Endothelial cell of umbilical vein (primary cell): ENCODE data around the gene KRT26. TPM values are rescaled to one million over a fixed set of nuclear protein-coding genes. Genes with fewer than 3 reads are reported as not detected.

Source experiments
- BruUV-seq: library from RNA; stranded (reverse); fragments of 400-500 nt; replicated peaks from 2 replicates; lab custom pipeline; 2021; lab: Mats Ljungman, UMichigan
- CTCF ChIA-PET: fragments of 300-600, 350-600 bp; sonication (Branson Sonifier 250); formaldehyde crosslinking; loops from one replicate; lab custom pipeline; 2021; ENCODE audit warnings: antibody characterized with exemption, inconsistent platforms; lab: Charles Lee
- POLR2A ChIA-PET: fragments of 300-600, 350-600 bp; sonication (Branson Sonifier 250); formaldehyde crosslinking; loops from one replicate; lab custom pipeline; 2021; ENCODE audit warnings: antibody characterized with exemption, inconsistent platforms; lab: Charles Lee
- DNase-seq: peaks from one replicate; pipeline ENCODE4 v3.0.0-alpha.2; 2011; ENCODE audit warnings: low read depth, low spot score
- FAIRE-seq: peaks from 2 replicates; lab custom pipeline; 2011; peaks lifted over from hg19 to GRCh38; lab: Jason Lieb, UNC
- H2AFZ ChIP-seq: 2 replicates; pipeline ENCODE4 v1.6.0; 2012; ENCODE audit warnings: low read depth, low read length, control low read depth, inconsistent platforms
- H3K27ac ChIP-seq: 2 replicates; pipeline ENCODE4 v1.5.1; 2011; ENCODE audit warnings: low read depth, mild to moderate bottlenecking, control low read depth, low read length, moderate library complexity; ENCODE audit not compliant: insufficient read depth
- H3K27me3 ChIP-seq, 2 experiments: 2 replicates each; pipeline versions ENCODE4 v1.6.0 to v1.6.1; 2011; ENCODE audit warnings: low read length in 2 of 2, mixed read lengths in 1 of 2; ENCODE audit not compliant: control insufficient read depth in 2 of 2, insufficient read depth in 2 of 2
- H3K36me3 ChIP-seq, 2 experiments: 2 replicates in 1 of 2; 3 replicates in 1 of 2; pipeline ENCODE4 v1.5.1; 2011; ENCODE audit warnings: low read length in 2 of 2, mild to moderate bottlenecking in 1 of 2, moderate library complexity in 1 of 2; ENCODE audit not compliant: control insufficient read depth in 2 of 2, insufficient read depth in 2 of 2; ENCODE audit errors: extremely low read depth in 1 of 2
- H3K4me1 ChIP-seq: 3 replicates; pipeline ENCODE4 v1.5.1; 2011; ENCODE audit warnings: mild to moderate bottlenecking, low read length; ENCODE audit not compliant: control insufficient read depth, insufficient read depth; ENCODE audit errors: extremely low read depth
- H3K4me2 ChIP-seq: 2 replicates; pipeline ENCODE4 v1.6.1; 2011; ENCODE audit warnings: low read length, control low read depth, mixed read lengths; ENCODE audit not compliant: insufficient read depth
- H3K4me3 ChIP-seq, 3 experiments: fragments of 200-600 bp in 1 of 3; sonication (generic), shearing (Covaris generic) in 1 of 3; replicated peaks in 1 of 3; 2 replicates each; pipeline ENCODE4 v1.5.1; 2011 to 2016; ENCODE audit warnings: control low read depth in 3 of 3, low read length in 3 of 3, mild to moderate bottlenecking in 2 of 3, inconsistent platforms in 1 of 3, low read depth in 1 of 3, moderate library complexity in 1 of 3; ENCODE audit not compliant: insufficient read depth in 1 of 3
- H3K79me2 ChIP-seq: 2 replicates; pipeline ENCODE4 v1.6.0; 2012; ENCODE audit warnings: low read length, inconsistent platforms; ENCODE audit not compliant: control insufficient read depth, insufficient read depth
- H3K9ac ChIP-seq: replicated peaks from 2 replicates; pipeline ENCODE3; 2011; ENCODE audit warnings: low read length, control low read depth; ENCODE audit not compliant: insufficient read depth; ENCODE audit errors: extremely low read depth
- H3K9me1 ChIP-seq: replicated peaks from 3 replicates; pipeline ENCODE4 v1.6.0; 2011; ENCODE audit warnings: mild to moderate bottlenecking, low read length; ENCODE audit not compliant: control insufficient read depth, insufficient read depth; ENCODE audit errors: extremely low read depth
- H3K9me3 ChIP-seq: replicated peaks from 2 replicates; pipeline ENCODE4 v1.5.1; 2012; ENCODE audit warnings: low read length, inconsistent platforms; ENCODE audit not compliant: control insufficient read depth, insufficient read depth
- H4K20me1 ChIP-seq: replicated peaks from 2 replicates; pipeline ENCODE3; 2011; ENCODE audit warnings: mild to moderate bottlenecking, low read length; ENCODE audit not compliant: control insufficient read depth, insufficient read depth; ENCODE audit errors: extremely low read depth
- EZH2 ChIP-seq: IDR thresholded peaks from 2 replicates; pipeline ENCODE4 v1.6.1; 2012; ENCODE audit warnings: borderline replicate concordance, low read depth, mild to moderate bottlenecking, moderate library complexity, low read length, inconsistent platforms; ENCODE audit not compliant: severe bottlenecking
- FOS ChIP-seq: IDR thresholded peaks from 2 replicates; pipeline ENCODE4 v1.6.1; 2011; ENCODE audit warnings: mild to moderate bottlenecking, low read length, moderate library complexity, borderline replicate concordance; ENCODE audit not compliant: insufficient read depth
- GATA2 ChIP-seq: IDR thresholded peaks from 2 replicates; pipeline ENCODE4 v1.7.0; 2011; ENCODE audit warnings: low read depth, mild to moderate bottlenecking, moderate library complexity, mixed read lengths, low read length; ENCODE audit not compliant: insufficient read length, insufficient read depth
- JUN ChIP-seq: IDR thresholded peaks from 2 replicates; pipeline ENCODE4 v1.6.1; 2011; ENCODE audit warnings: borderline replicate concordance, low read depth; ENCODE audit not compliant: insufficient read length, insufficient read depth
- MYC ChIP-seq: IDR thresholded peaks from one replicate; pipeline ENCODE4 v1.6.1; 2011; ENCODE audit warnings: mild to moderate bottlenecking, low read depth, low read length
- POLR2A ChIP-seq: IDR thresholded peaks from 2 replicates; pipeline ENCODE4 v1.6.1; 2012; ENCODE audit warnings: low read depth, mild to moderate bottlenecking, control low read depth, low read length
- POLR2AphosphoS5 ChIP-seq: IDR thresholded peaks from 2 replicates; pipeline ENCODE4 v1.6.1; 2012; ENCODE audit warnings: low read depth, mild to moderate bottlenecking, control low read depth, low read length, moderate library complexity; ENCODE audit not compliant: insufficient read depth
- dilution Hi-C: fragments of 300-500 bp; cut with MboI; formaldehyde crosslinking; loops from one replicate; pipeline ENCODE4 v1.15.0; 2019; ENCODE audit warnings: low sequenced_read_pairs; ENCODE audit not compliant: extremely low pct_ligation_motif_present
- intact Hi-C: fragments of 100-400 bp; cut with micrococcal nuclease; formaldehyde crosslinking; loops from one replicate; pipeline ENCODE4 v1.10.0; 2022
- polyA plus RNA-seq, 4 experiments: library from polyadenylated mRNA; depleted of rRNA in 3 of 4; stranded (reverse) in 3 of 4; unstranded in 1 of 4; fragments of >200 nt; gene quantifications; 2 replicates each; pipeline versions ENCODE4 v1.2.1 to v1.2.3, GENCODE V29; 2011 to 2012; ENCODE audit warnings: missing spikeins in 1 of 4
- total RNA-seq: library from RNA; stranded (reverse); gene quantifications from 2 replicates; pipeline ENCODE4 v1.2.3, GENCODE V29; 2021
- TF ChIP-seq, protein P1 (sequence below), 2 donors: IDR thresholded peaks; 1 replicate in 1 of 2; 2 replicates in 1 of 2; pipeline ENCODE4 v1.5.1; 2011; ENCODE audit warnings: low read length in 2 of 2, mild to moderate bottlenecking in 2 of 2, moderate library complexity in 2 of 2, control low read depth in 1 of 2, inconsistent platforms in 1 of 2, low read depth in 1 of 2; ENCODE audit not compliant: insufficient read depth in 1 of 2; ENCODE audit errors: extremely low read depth in 1 of 2
- TF ChIP-seq, protein P2 (sequence below): IDR thresholded peaks from 2 replicates; pipeline ENCODE4 v1.6.1; 2011; ENCODE audit not compliant: insufficient read depth, insufficient read length

KRT26 gene
- total and polyA plus RNA-seq, 2 donors (not counting 3 experiments of a cell fraction or from before 2014, with no cell fraction given): not detected

DNA sequence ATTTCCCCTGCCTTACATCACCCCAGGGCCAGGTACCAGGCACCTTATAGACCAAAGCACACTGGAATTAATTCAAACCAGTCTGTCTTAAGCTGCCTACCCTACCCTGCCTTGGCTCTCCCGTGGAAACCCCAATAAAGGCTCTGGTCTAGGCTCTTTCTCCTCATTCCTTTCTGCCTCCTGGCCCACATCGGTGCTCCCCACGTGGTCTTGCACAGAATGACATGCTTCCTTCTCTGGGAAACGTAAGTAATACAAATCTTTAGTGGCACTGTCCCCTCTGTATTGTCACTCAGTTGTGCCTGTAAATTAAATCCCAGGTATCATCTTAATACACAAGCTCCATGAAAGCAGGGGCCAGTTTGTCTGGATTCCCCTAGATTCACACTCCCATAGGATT lies 33.4 kb downstream of the KRT26 start:
- Histone ChIP-seq H2AFZ (no peak overlapping the region), H3K9me1 (no peaks in the 10 kb centered on the region), H3K9ac (no peak overlapping the region), H3K79me2 (no peaks in the 10 kb centered on the region), H3K27me3 (peaks cover 0 to 4% of the 10 kb centered on the region in 2 experiments), H3K27ac (no peak overlapping the region), H3K9me3 (no peaks in the 10 kb centered on the region), H3K4me3 (no peak overlapping the region), H3K36me3 (no peaks in the 10 kb centered on the region), H3K4me2 (no peak overlapping the region), H4K20me1 (no peaks in the 10 kb centered on the region), H3K4me1 (no peaks in the 10 kb centered on the region)
- POLR2A ChIA-PET: no interaction called here
- FAIRE-seq: no peak
- DNase-seq: no peak
- intact Hi-C loops: no loop called here
- TF ChIP-seq MYC (no peak), FOS (no peak), JUN (no peak), GATA2 (no peak), POLR2A (no peak), EZH2 (no peak), POLR2AphosphoS5 (no peak)
- TF ChIP-seq, protein P1, sequence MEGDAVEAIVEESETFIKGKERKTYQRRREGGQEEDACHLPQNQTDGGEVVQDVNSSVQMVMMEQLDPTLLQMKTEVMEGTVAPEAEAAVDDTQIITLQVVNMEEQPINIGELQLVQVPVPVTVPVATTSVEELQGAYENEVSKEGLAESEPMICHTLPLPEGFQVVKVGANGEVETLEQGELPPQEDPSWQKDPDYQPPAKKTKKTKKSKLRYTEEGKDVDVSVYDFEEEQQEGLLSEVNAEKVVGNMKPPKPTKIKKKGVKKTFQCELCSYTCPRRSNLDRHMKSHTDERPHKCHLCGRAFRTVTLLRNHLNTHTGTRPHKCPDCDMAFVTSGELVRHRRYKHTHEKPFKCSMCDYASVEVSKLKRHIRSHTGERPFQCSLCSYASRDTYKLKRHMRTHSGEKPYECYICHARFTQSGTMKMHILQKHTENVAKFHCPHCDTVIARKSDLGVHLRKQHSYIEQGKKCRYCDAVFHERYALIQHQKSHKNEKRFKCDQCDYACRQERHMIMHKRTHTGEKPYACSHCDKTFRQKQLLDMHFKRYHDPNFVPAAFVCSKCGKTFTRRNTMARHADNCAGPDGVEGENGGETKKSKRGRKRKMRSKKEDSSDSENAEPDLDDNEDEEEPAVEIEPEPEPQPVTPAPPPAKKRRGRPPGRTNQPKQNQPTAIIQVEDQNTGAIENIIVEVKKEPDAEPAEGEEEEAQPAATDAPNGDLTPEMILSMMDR (IDR thresholded peaks at IDR 0.05; ENCODE audit: extremely low read depth in 1 of 2, insufficient read depth in 1 of 2, low read depth in 1 of 2, low read length in 2 of 2): no peak
- TF ChIP-seq, protein P2, sequence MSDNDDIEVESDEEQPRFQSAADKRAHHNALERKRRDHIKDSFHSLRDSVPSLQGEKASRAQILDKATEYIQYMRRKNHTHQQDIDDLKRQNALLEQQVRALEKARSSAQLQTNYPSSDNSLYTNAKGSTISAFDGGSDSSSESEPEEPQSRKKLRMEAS: no peak
- no TSS peak for BruUV-seq
- CTCF ChIA-PET: interaction anchor here (1.6 kb wide), 1 partner anchor 8 kb away, joined by 4 read pairs; no protein-coding TSS in a partner anchor
- dilution Hi-C loops: no loop called here
